Chondrocyte (in vitro differentiated cells): Measurements from ENCODE around the gene PCBP2. TPM values are rescaled to one million over a fixed set of nuclear protein-coding genes. Genes with fewer than 3 reads are reported as not detected.
"Not testable (repeated sequence)": the region's sequence is repeated elsewhere in the genome, so short reads cannot be mapped to it uniquely, and the experiment has no call there.

Experiments used
- DNase-seq: peaks from one replicate; pipeline ENCODE4 v3.0.0; 2021; ENCODE audit warnings: mixed read lengths, low spot score
- H3K27ac Mint-ChIP-seq: one replicate; pipeline ENCODE4 v1.8.0; 2021; ENCODE audit warnings: mild to moderate bottlenecking, moderate library complexity, mixed read lengths; ENCODE audit not compliant: unreplicated experiment
- H3K27me3 Mint-ChIP-seq: 2 replicates; pipeline ENCODE4 v1.8.0; 2021; ENCODE audit warnings: low read depth, mixed read lengths
- H3K36me3 Mint-ChIP-seq: 2 replicates; pipeline ENCODE4 v1.8.0; 2021; ENCODE audit warnings: low read depth, mixed read lengths
- H3K4me1 Mint-ChIP-seq: 2 replicates; pipeline ENCODE4 v1.8.0; 2021; ENCODE audit warnings: low read depth, mild to moderate bottlenecking, mixed read lengths
- H3K4me3 Mint-ChIP-seq: one replicate; pipeline ENCODE4 v1.8.0; 2021; ENCODE audit warnings: mild to moderate bottlenecking, moderate library complexity, mixed read lengths; ENCODE audit not compliant: unreplicated experiment
- H3K9me3 Mint-ChIP-seq: 2 replicates; pipeline ENCODE4 v1.8.0; 2021; ENCODE audit warnings: low read depth, mixed read lengths
- CTCF ChIP-seq: fragments of 200-600 bp; sonication (generic); IDR thresholded peaks from 2 replicates; pipeline ENCODE4 v1.5.0; 2021; ENCODE audit warnings: antibody characterized with exemption, mild to moderate bottlenecking, moderate library complexity
- long read RNA-seq: library from polyadenylated mRNA; stranded (forward); transcript quantifications from one replicate; pipeline ENCODE4 v2.0.0, GENCODE V29; 2021
- total RNA-seq: library from RNA; stranded (reverse); gene quantifications from 3 replicates; pipeline ENCODE4 v1.2.1, GENCODE V29; 2021

Gene PCBP2
- 601 to 638 TPM (median 611 TPM) in 3 replicates for total RNA-seq
- long read RNA-seq, transcript PCBP2-205 (14 exons, 3,077 nt), result major isoform, 5 of 119 reads
- long read RNA-seq, partial matches to known transcripts, result 95 of 119 reads
- long read RNA-seq, other reads (novel, unspliced or antisense), result 12 of 119 reads

- Mint-ChIP-seq H3K4me1 (peaks cover 26% of the 10 kb centered on the region), H3K9me3 (no peaks in the 10 kb centered on the region), H3K27ac (peak within 1 kb of the TSS; percentile 100), H3K27me3 (no peaks in the 10 kb centered on the region), H3K36me3 (peaks cover 17% of the 10 kb centered on the region), H3K4me3 (peak within 1 kb of the TSS; percentile 97)
- peak; percentile 86 for TF ChIP-seq CTCF
- peak; percentile 98 for DNase-seq
Measured at GRCh38 chr12:53451661-53452158, at the start of gene PCBP2. Gene PCBP2 (plus strand): TSS chr12:53452102. CDS start chr12:53454801, 2,699 bp downstream.

- H3K4me3 Mint-ChIP-seq, H3K27me3 Mint-ChIP-seq, DNase-seq, H3K4me1 Mint-ChIP-seq, H3K27ac Mint-ChIP-seq, H3K9me3 Mint-ChIP-seq: not testable (repeated sequence)
- peaks cover 11% of the 10 kb centered on the region for H3K36me3 Mint-ChIP-seq
Measured at GRCh38 chr12:53402351-53402750, 49.6 kb upstream of the PCBP2 start.

GRCh38 chr12:53402871-53403270 is 49.0 kb upstream of the PCBP2 start:
- peaks cover 11% of the 10 kb centered on the region for H3K36me3 Mint-ChIP-seq
- H3K27me3 Mint-ChIP-seq, result no peaks in the 10 kb centered on the region
- H3K4me3 Mint-ChIP-seq, result no peak overlapping the region
- no peak overlapping the region for H3K27ac Mint-ChIP-seq
- H3K4me1 Mint-ChIP-seq, result no peaks in the 10 kb centered on the region
- H3K9me3 Mint-ChIP-seq, result no peaks in the 10 kb centered on the region
- TF ChIP-seq CTCF, result no peak
- DNase-seq, result no peak

- H3K4me3 Mint-ChIP-seq, result no peak overlapping the region
- no peaks in the 10 kb centered on the region for H3K27me3 Mint-ChIP-seq
- peaks cover 39% of the 10 kb centered on the region for H3K4me1 Mint-ChIP-seq
- H3K27ac Mint-ChIP-seq, result peak overlapping the region; percentile 12
- no peak for TF ChIP-seq CTCF
- DNase-seq, result peak; percentile 43
- peaks cover 26% of the 10 kb centered on the region for H3K36me3 Mint-ChIP-seq
- no peaks in the 10 kb centered on the region for H3K9me3 Mint-ChIP-seq
Measured at GRCh38 chr12:53410951-53411350, 41.0 kb upstream of the PCBP2 start.

GRCh38 chr12:53413485-53414204 is 38.3 kb upstream of the PCBP2 start:
- DNase-seq, result no peak
- no peaks in the 10 kb centered on the region for H3K27me3 Mint-ChIP-seq
- peak overlapping the region; percentile 32 for H3K27ac Mint-ChIP-seq
- no peak overlapping the region for H3K4me3 Mint-ChIP-seq
- H3K36me3 Mint-ChIP-seq, result peaks cover 21% of the 10 kb centered on the region
- H3K9me3 Mint-ChIP-seq, result no peaks in the 10 kb centered on the region
- H3K4me1 Mint-ChIP-seq, result peaks cover 44% of the 10 kb centered on the region
- no peak for TF ChIP-seq CTCF
